Transverse colon (tissue), 4 donors: ENCODE data around the gene JAKMIP2. TPM values are rescaled to one million over a fixed set of nuclear protein-coding genes. Genes with fewer than 3 reads are reported as not detected.

Experiments
- DNase-seq: peaks from one replicate; pipeline ENCODE4 v3.0.0-alpha.2; 2019
- H3K27ac ChIP-seq, 4 donors: fragments of 200-600 bp; sonication (generic); 2 replicates each; pipeline ENCODE4 v1.5.1; 2016 to 2018; ENCODE audit warnings: inconsistent platforms in 4 of 4
- H3K27me3 ChIP-seq: fragments of 200-600 bp; sonication (generic); 2 replicates; pipeline ENCODE4 v1.5.1; 2017; ENCODE audit warnings: inconsistent platforms
- H3K36me3 ChIP-seq, 4 donors: fragments of 200-600 bp; sonication (generic); 2 replicates each; pipeline ENCODE4 v1.5.1; 2017 to 2019; ENCODE audit warnings: inconsistent platforms in 4 of 4
- H3K4me1 ChIP-seq, 4 donors: fragments of 200-600 bp; sonication (generic); 2 replicates each; pipeline ENCODE4 v1.5.1; 2017 to 2020; ENCODE audit warnings: inconsistent platforms in 4 of 4
- H3K4me3 ChIP-seq, 4 donors: fragments of 200-600 bp; sonication (generic); 1 replicate in 1 of 4; 2 replicates in 3 of 4; pipeline versions ENCODE4 v1.5.1 to v1.6.1; 2017 to 2019; ENCODE audit warnings: inconsistent platforms in 4 of 4
- H3K9me3 ChIP-seq, 2 donors: fragments of 200-600 bp; sonication (generic); 2 replicates each; pipeline ENCODE4 v1.5.1; 2017 to 2019; ENCODE audit warnings: inconsistent platforms in 2 of 2
- EP300 ChIP-seq: sonication (generic); formaldehyde crosslinking; IDR thresholded peaks from one replicate; pipeline ENCODE4 v1.6.1; 2017; ENCODE audit warnings: antibody characterized with exemption, low read depth
- POLR2A ChIP-seq: fragments of 450-650 bp; IDR thresholded peaks from one replicate; pipeline ENCODE4 v1.6.1; 2016; ENCODE audit warnings: antibody characterized with exemption, mild to moderate bottlenecking, moderate library complexity
- POLR2AphosphoS5 ChIP-seq, 3 donors: sonication (generic); formaldehyde crosslinking; IDR thresholded peaks; one replicate each; pipeline ENCODE4 v1.6.1; 2016; ENCODE audit warnings: antibody characterized with exemption in 3 of 3
- WGBS, 2 donors: methylation state at CpG; one replicate each; pipeline ENCODE4 v1.1.5; 2018; ENCODE audit warnings: low coverage in 1 of 2; 5-methylcytosine and 5-hydroxymethylcytosine counted together
- in situ Hi-C, 4 donors: fragments of 200-750 bp; cut with MboI; loops; one replicate each; pipeline versions ENCODE4 v1.15.0 to v1.15.1; 2017; ENCODE audit warnings: low sequenced_read_pairs in 3 of 4, low pct_ligation_motif_present in 1 of 4, low pct_unique_long_range_greater_than_20kb in 1 of 4
- intact Hi-C: fragments of 100-400 bp; cut with DNase I; formaldehyde crosslinking; loops from one replicate; pipeline ENCODE4 v1.15.1; 2023; ENCODE audit warnings: low total_unique reads
- total RNA-seq, 4 donors: library from RNA; depleted of rRNA; stranded (reverse); fragments of >200 nt; gene quantifications; one replicate each; pipeline ENCODE4 v1.1.0, GENCODE V29; 2016
- TF ChIP-seq, protein P1 (sequence below), 5 experiments: fragments of 200-600 bp in 3 of 5; fragments of 450-650 bp in 2 of 5; sonication (generic) in 3 of 5; IDR thresholded peaks; 1 replicate in 2 of 5; 2 replicates in 3 of 5; pipeline ENCODE4 v1.5.1; 2016 to 2017; ENCODE audit warnings: antibody characterized with exemption in 5 of 5, inconsistent platforms in 3 of 5, mild to moderate bottlenecking in 2 of 5, moderate library complexity in 1 of 5

JAKMIP2 gene
- total RNA-seq, 4 donors from 2014 or later: 0.37 to 0.79 (median 0.40) TPM

- no peak for DNase-seq
- no peaks in the 10 kb centered on the region for H3K27me3 ChIP-seq
- WGBS, 2 donors: 77% methylated on average over 1 of the region's 1 CpG; no CpG with 5 or more reads in 1 of the 2 donors
- intact Hi-C loops: loop anchor here (10.0 kb wide), 1 partner anchor 147 kb away; no protein-coding TSS in a partner anchor
- in situ Hi-C loops: loop anchor here in 2 of 4 donors (10.0 to 25.0 kb wide), 3 partner anchors 97 to 314 kb away; partner anchors contain the start of gene STK32A (in 1 of the 2)
- no peaks in the 10 kb centered on the region for H3K36me3 ChIP-seq
- peaks cover 0 to 4% of the 10 kb centered on the region in 2 donors for H3K9me3 ChIP-seq
- peaks cover 5 to 24% (median 8%) of the 10 kb centered on the region in 4 donors for H3K4me1 ChIP-seq
- TF ChIP-seq POLR2A (no peak), EP300 (no peak), POLR2AphosphoS5 (IDR thresholded peaks at IDR 0.05) (no peak)
- TF ChIP-seq, protein P1, sequence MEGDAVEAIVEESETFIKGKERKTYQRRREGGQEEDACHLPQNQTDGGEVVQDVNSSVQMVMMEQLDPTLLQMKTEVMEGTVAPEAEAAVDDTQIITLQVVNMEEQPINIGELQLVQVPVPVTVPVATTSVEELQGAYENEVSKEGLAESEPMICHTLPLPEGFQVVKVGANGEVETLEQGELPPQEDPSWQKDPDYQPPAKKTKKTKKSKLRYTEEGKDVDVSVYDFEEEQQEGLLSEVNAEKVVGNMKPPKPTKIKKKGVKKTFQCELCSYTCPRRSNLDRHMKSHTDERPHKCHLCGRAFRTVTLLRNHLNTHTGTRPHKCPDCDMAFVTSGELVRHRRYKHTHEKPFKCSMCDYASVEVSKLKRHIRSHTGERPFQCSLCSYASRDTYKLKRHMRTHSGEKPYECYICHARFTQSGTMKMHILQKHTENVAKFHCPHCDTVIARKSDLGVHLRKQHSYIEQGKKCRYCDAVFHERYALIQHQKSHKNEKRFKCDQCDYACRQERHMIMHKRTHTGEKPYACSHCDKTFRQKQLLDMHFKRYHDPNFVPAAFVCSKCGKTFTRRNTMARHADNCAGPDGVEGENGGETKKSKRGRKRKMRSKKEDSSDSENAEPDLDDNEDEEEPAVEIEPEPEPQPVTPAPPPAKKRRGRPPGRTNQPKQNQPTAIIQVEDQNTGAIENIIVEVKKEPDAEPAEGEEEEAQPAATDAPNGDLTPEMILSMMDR (IDR thresholded peaks at IDR 0.05): no peak
- H3K4me3 ChIP-seq: no peak overlapping the region
- peak overlapping the region; percentile 18 to 89 (median 85) for H3K27ac ChIP-seq
These were observed 230.9 kb downstream of the JAKMIP2 start for GRCh38 chr5:147551677-147552076.

DNA sequence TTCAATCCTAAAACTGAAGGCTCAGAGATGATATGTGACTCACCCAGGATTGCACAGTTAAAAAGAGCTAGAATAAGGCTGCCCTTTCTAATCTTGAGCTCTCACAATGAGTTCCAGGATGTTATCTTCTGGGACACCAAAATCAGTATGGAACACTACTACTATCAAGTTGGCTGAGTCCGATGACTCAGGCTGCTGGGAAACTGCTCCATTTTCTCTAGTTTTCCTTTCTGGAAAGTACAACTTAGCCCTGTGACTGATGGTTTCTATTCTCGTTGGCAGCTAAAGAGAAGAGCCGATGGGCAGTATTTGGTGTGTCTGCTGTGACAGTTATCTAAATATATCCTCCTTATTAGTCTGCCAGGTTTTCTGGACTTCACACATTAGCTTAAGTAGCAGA, 234.8 kb downstream of the JAKMIP2 start:
- H3K36me3 ChIP-seq: no peaks in the 10 kb centered on the region
- peak overlapping the region in 2 of 4 donors; percentile 13 to 15 for H3K27ac ChIP-seq
- intact Hi-C loops (no loop called here), in situ Hi-C loops (no loop called here)
- WGBS, 2 donors: 47 to 51% methylated on average over 3 of the region's 3 CpGs
- TF ChIP-seq POLR2AphosphoS5 (IDR thresholded peaks at IDR 0.05) (peak in 1 of 3 donors; percentile 18), EP300 (no peak), POLR2A (no peak)
- TF ChIP-seq, protein P1 (IDR thresholded peaks at IDR 0.05): no peak
- peaks cover 0 to 4% of the 10 kb centered on the region in 2 donors for H3K9me3 ChIP-seq
- peaks cover 0 to 5% (median 1%) of the 10 kb centered on the region in 4 donors for H3K4me1 ChIP-seq
- no peaks in the 10 kb centered on the region for H3K27me3 ChIP-seq
- no peak overlapping the region for H3K4me3 ChIP-seq
- DNase-seq: no peak

DNA sequence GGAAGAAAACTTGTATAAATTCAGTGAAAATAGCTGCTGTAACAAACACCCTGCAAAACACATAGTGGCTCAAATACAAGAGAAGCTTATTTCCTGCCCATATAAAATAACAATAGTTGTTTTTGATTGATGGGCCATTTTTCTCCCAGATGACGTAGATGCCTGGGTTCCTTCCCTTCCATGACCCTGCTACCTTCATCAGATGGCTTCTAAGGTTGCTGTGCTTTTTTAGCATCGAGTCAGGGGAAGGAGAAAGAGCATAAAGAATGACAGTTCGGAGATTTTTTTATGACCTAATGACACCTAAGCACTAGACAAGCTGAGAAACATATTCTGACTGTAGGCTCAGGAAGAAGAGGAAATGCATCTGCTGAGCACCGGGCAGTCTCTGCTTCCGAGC, 238.0 kb downstream of the JAKMIP2 start:
- no peak overlapping the region for H3K27ac ChIP-seq
- DNase-seq: no peak
- intact Hi-C loops: no loop called here
- no peaks in the 10 kb centered on the region for H3K9me3 ChIP-seq
- no peaks in the 10 kb centered on the region for H3K4me1 ChIP-seq
- no peak for TF ChIP-seq POLR2AphosphoS5 (IDR thresholded peaks at IDR 0.05)
- TF ChIP-seq, protein P1 (IDR thresholded peaks at IDR 0.05): no peak
- TF ChIP-seq EP300: no peak
- no peak for TF ChIP-seq POLR2A
- H3K4me3 ChIP-seq: no peak overlapping the region
- H3K27me3 ChIP-seq: no peaks in the 10 kb centered on the region
- in situ Hi-C loops: no loop called here
- no peaks in the 10 kb centered on the region for H3K36me3 ChIP-seq
- 32 to 62% methylated on average over 5 of the region's 5 CpGs for WGBS, 2 donors

DNA sequence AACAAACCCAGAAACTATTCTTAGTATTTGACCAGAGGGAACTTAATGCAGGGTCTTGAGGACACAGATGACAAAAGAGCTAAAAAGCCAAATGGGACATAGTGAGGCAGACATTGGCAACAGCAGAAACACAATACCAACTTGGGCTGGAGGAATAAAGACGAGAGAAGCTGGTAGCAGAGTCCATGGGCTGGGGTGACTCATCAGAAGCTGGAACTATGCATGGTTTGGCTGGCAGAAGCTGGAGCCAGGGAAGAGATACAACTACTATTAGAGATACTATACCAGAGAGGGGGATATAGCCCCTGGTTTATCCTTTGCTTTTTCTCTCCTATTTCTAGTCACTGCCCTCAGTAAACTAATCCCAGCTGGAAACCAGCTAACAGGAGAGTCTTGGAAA, 243.5 kb downstream of the JAKMIP2 start:
- in situ Hi-C loops (no loop called here), intact Hi-C loops (no loop called here)
- Histone ChIP-seq H3K4me1 (peaks cover 0 to 5% (median 0%) of the 10 kb centered on the region in 4 donors), H3K4me3 (no peak overlapping the region), H3K27ac (no peak overlapping the region), H3K36me3 (no peaks in the 10 kb centered on the region), H3K9me3 (no peaks in the 10 kb centered on the region), H3K27me3 (no peaks in the 10 kb centered on the region)
- DNase-seq: no peak
- WGBS, 2 donors: 50% methylated on average over 1 of the region's 1 CpG; no CpG with 5 or more reads in 1 of the 2 donors
- TF ChIP-seq, protein P1 (IDR thresholded peaks at IDR 0.05): no peak
- TF ChIP-seq POLR2A (no peak), POLR2AphosphoS5 (IDR thresholded peaks at IDR 0.05) (no peak), EP300 (no peak)
